OCI-LY7 (cell line): ENCODE results near the gene DCDC2C.

ENCODE experiments used
- EZH2phosphoT487 ChIP-seq: fragments of 200-600 bp; sonication (generic); IDR thresholded peaks from 2 replicates; pipeline ENCODE4 v1.6.1; 2018; ENCODE audit warnings: low read depth, borderline replicate concordance, mild to moderate bottlenecking, mixed run types, antibody characterized with exemption, low read length, moderate library complexity, mixed read lengths
- TF ChIP-seq, protein P1 (sequence below): fragments of 200-600 bp; sonication (generic); conservative IDR thresholded peaks from 2 replicates; pipeline ENCODE4 v1.5.1; 2014; ENCODE audit warnings: mild to moderate bottlenecking, antibody characterized with exemption, low read length, moderate library complexity, mixed read lengths

GRCh38 chr2:3729786-3730185 is 26.4 kb downstream of the DCDC2C start:
- TF ChIP-seq, protein P1, sequence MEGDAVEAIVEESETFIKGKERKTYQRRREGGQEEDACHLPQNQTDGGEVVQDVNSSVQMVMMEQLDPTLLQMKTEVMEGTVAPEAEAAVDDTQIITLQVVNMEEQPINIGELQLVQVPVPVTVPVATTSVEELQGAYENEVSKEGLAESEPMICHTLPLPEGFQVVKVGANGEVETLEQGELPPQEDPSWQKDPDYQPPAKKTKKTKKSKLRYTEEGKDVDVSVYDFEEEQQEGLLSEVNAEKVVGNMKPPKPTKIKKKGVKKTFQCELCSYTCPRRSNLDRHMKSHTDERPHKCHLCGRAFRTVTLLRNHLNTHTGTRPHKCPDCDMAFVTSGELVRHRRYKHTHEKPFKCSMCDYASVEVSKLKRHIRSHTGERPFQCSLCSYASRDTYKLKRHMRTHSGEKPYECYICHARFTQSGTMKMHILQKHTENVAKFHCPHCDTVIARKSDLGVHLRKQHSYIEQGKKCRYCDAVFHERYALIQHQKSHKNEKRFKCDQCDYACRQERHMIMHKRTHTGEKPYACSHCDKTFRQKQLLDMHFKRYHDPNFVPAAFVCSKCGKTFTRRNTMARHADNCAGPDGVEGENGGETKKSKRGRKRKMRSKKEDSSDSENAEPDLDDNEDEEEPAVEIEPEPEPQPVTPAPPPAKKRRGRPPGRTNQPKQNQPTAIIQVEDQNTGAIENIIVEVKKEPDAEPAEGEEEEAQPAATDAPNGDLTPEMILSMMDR = no peak
- no peak for TF ChIP-seq EZH2phosphoT487
